H1 (cell line): ENCODE results near the gene RNASE4. TPM values are rescaled to one million over a fixed set of nuclear protein-coding genes. Genes with fewer than 3 reads are reported as not detected.

Experiments
- BRCA1 ChIP-seq: IDR thresholded peaks from 2 replicates; pipeline ENCODE4 v1.6.1; 2012; ENCODE audit warnings: low read depth, low read length, improper control_type of control experiment
- CTBP2 ChIP-seq: IDR thresholded peaks from 2 replicates; pipeline ENCODE4 v1.7.0; 2011; ENCODE audit warnings: borderline replicate concordance, mild to moderate bottlenecking, moderate library complexity, mixed read lengths, low read length; ENCODE audit not compliant: insufficient read depth, insufficient read length
- EZH2 ChIP-seq: fragments of 200-600 bp; sonication (generic); IDR thresholded peaks from 2 replicates; pipeline ENCODE4 v1.7.1; 2012; ENCODE audit warnings: low read depth, mild to moderate bottlenecking, moderate library complexity, low read length, inconsistent platforms; ENCODE audit not compliant: severe bottlenecking
- POLR2AphosphoS5 ChIP-seq: IDR thresholded peaks from 2 replicates; pipeline ENCODE4 v1.6.1; 2011; ENCODE audit warnings: low read depth, low read length
- RXRA ChIP-seq: IDR thresholded peaks from 2 replicates; pipeline ENCODE4 v1.6.1; 2011; ENCODE audit warnings: low read depth, mild to moderate bottlenecking, low read length, moderate library complexity; ENCODE audit not compliant: insufficient read depth
- SP4 ChIP-seq: IDR thresholded peaks from 2 replicates; pipeline ENCODE4 v1.6.1; 2012; ENCODE audit warnings: low read length, inconsistent platforms
- TAF1 ChIP-seq: IDR thresholded peaks from 2 replicates; pipeline ENCODE4 v1.6.1; 2011; ENCODE audit warnings: mild to moderate bottlenecking, low read depth, low read length
- polyA plus RNA-seq, 7 experiments: library from polyadenylated mRNA; depleted of rRNA in 3 of 7; stranded (reverse) in 5 of 7; unstranded in 2 of 7; fragments of >200 nt in 5 of 7; fragments of 200-250 nt in 2 of 7; gene quantifications; 1 replicate in 5 of 7; 2 replicates in 1 of 7; 4 replicates in 1 of 7; pipeline versions ENCODE4 v1.2.1 to v1.2.3, GENCODE V29; 2011 to 2013; ENCODE audit warnings: missing spikeins in 2 of 7, mixed read lengths in 2 of 7
- total RNA-seq: library from RNA; stranded (reverse); fragmentation: NEBNext Ultra II Directional; extraction: Animal tissue kit (Norgen Biotek cat#: 25700); gene quantifications from 2 replicates; pipeline ENCODE4 v1.2.1, GENCODE V29; 2021
- TF ChIP-seq, protein P1 (sequence below): IDR thresholded peaks from 2 replicates; pipeline ENCODE4 v1.6.1; 2012; ENCODE audit warnings: inconsistent platforms

Gene RNASE4
- total and polyA plus RNA-seq, 2 of the 8 experiments (the other 6 are each of a cell fraction or from before 2014, with no cell fraction given), result 0.61 to 3.5 TPM

DNA sequence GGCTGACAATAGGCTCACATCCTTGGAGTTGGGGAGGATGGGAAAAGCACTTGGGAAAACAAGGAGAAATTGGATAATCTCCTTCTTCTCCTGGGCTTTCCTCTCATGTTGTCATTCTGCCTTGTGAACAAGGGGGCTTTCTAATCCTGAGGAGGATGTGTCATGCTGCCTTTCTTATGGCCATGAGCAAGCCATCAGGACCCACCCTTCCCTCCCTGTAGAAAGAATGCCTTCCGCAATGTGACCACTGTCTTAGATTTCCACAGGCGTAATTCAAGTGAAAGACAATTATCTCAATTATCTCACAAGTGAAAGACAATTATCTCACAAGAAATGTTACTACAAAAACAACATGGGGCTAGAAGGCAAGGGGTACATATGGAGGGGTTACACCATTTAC lies 39.8 kb upstream of the RNASE4 start (continued):
- no peak for TF ChIP-seq BRCA1
- TF ChIP-seq RXRA, result no peak
- no peak for TF ChIP-seq SP4
- TF ChIP-seq EZH2, result no peak
- no peak for TF ChIP-seq POLR2AphosphoS5
- TF ChIP-seq, protein P1, sequence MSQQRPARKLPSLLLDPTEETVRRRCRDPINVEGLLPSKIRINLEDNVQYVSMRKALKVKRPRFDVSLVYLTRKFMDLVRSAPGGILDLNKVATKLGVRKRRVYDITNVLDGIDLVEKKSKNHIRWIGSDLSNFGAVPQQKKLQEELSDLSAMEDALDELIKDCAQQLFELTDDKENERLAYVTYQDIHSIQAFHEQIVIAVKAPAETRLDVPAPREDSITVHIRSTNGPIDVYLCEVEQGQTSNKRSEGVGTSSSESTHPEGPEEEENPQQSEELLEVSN, result no peak
- TF ChIP-seq CTBP2, result no peak
- no peak for TF ChIP-seq TAF1
- TF ChIP-seq, all 59 proteins: peak for 0
